ENCODE data around the gene TEX51.

GRCh38 chr2:126864861-126865260 lies 33.8 kb upstream of the TEX51 start:
- TF ChIP-seq CTCF (conservative IDR thresholded peaks at IDR 0.05; ENCODE audit: low read depth, low read length) (no peak), POLR2A (IDR thresholded peaks at IDR 0.05; ENCODE audit: low read depth, low read length) (no peak), BHLHE40 (IDR thresholded peaks at IDR 0.05; ENCODE audit: low read depth, low read length) (no peak)

All from IMR-90 (cell line).